ENCODE results near the gene TMEM178B.
"Not testable (repeated sequence)": the region's sequence is repeated elsewhere in the genome, so short reads cannot be mapped to it uniquely, and the experiment has no call there.

Gene TMEM178B

GRCh38 chr7:141073641-141074161, at the start of gene TMEM178B:
Gene TMEM178B (plus strand): TSS chr7:141074064.
- DNase-seq (ENCODE audit: low read depth), result no peak

- no peak for DNase-seq (ENCODE audit: low read depth)
Measured at GRCh38 chr7:141024668-141025067, 49.2 kb upstream of the TMEM178B start.

GRCh38 chr7:141027043-141027442, 46.8 kb upstream of the TMEM178B start:
- no peak for DNase-seq (ENCODE audit: low read depth)

GRCh38 chr7:141028767-141029166, 45.1 kb upstream of the TMEM178B start:
- DNase-seq (ENCODE audit: low read depth), result no peak

- not testable (repeated sequence) for DNase-seq (ENCODE audit: low read depth)
Measured at GRCh38 chr7:141032539-141033323, 41.1 kb upstream of the TMEM178B start.

- not testable (repeated sequence) for DNase-seq (ENCODE audit: low read depth)
Measured at GRCh38 chr7:141038100-141038499, 35.8 kb upstream of the TMEM178B start.

- no peak for DNase-seq (ENCODE audit: low read depth)
Measured at GRCh38 chr7:141039376-141039775, 34.5 kb upstream of the TMEM178B start.

GRCh38 chr7:141042222-141043193, 31.4 kb upstream of the TMEM178B start:
- DNase-seq (ENCODE audit: low read depth), result no peak

- no peak for DNase-seq (ENCODE audit: low read depth)
Measured at GRCh38 chr7:141043616-141044015, 30.2 kb upstream of the TMEM178B start.

- no peak for DNase-seq (ENCODE audit: low read depth)
Measured at GRCh38 chr7:141045126-141045841, 28.6 kb upstream of the TMEM178B start.

- DNase-seq (ENCODE audit: low read depth), result no peak
Measured at GRCh38 chr7:141045842-141046620, 27.8 kb upstream of the TMEM178B start.

GRCh38 chr7:141053626-141054025, 20.2 kb upstream of the TMEM178B start:
- DNase-seq (ENCODE audit: low read depth), result no peak

GRCh38 chr7:141055146-141055545, 18.7 kb upstream of the TMEM178B start:
- DNase-seq (ENCODE audit: low read depth), result no peak

GRCh38 chr7:141057788-141058187, 16.1 kb upstream of the TMEM178B start:
- no peak for DNase-seq (ENCODE audit: low read depth)

- DNase-seq (ENCODE audit: low read depth), result not testable (repeated sequence)
Measured at GRCh38 chr7:141067856-141068255, 6.0 kb upstream of the TMEM178B start.

GRCh38 chr7:141071260-141071854, 2.5 kb upstream of the TMEM178B start:
- no peak for DNase-seq (ENCODE audit: low read depth)

- DNase-seq (ENCODE audit: low read depth), result no peak
Measured at GRCh38 chr7:141071855-141072547, 1.9 kb upstream of the TMEM178B start.

GRCh38 chr7:141072548-141073172, 1.2 kb upstream of the TMEM178B start:
- peak; percentile 57 for DNase-seq (ENCODE audit: low read depth)

- peak; percentile 26 for DNase-seq (ENCODE audit: low read depth)
Measured at GRCh38 chr7:141073173-141073640, 657 bp upstream of the TMEM178B start.
